Panc1 (cell line): Measurements from ENCODE around the gene MRPL40. TPM values are rescaled to one million over a fixed set of nuclear protein-coding genes. Genes with fewer than 3 reads are reported as not detected.

Experiments used
- ATAC-seq: fragments of 200-7000 bp; cut with Tn5 transposase; 2 replicates; pipeline ENCODE4 v1.9.1; 2020; ENCODE audit warnings: mild to moderate bottlenecking, moderate library complexity
- BruUV-seq: library from RNA; stranded (reverse); fragments of 400-500 nt; replicated peaks from 2 replicates; lab custom pipeline; 2021; lab: Mats Ljungman, UMichigan
- CTCF ChIA-PET: fragments of 300-600 bp; sonication (Branson Sonifier 250); formaldehyde crosslinking; loops from one replicate; lab custom pipeline; 2022; ENCODE audit warnings: antibody characterized with exemption; lab: Charles Lee
- POLR2A ChIA-PET: fragments of 300-600 bp; sonication (Branson Sonifier 250); formaldehyde crosslinking; loops from one replicate; lab custom pipeline; 2022; ENCODE audit warnings: antibody characterized with exemption; lab: Charles Lee
- DNase-seq: peaks from one replicate; pipeline ENCODE4 v3.0.0-alpha.2; 2010; ENCODE audit warnings: low read depth, low spot score
- H3K27ac ChIP-seq: 2 replicates; pipeline ENCODE4 v1.5.1; 2011; ENCODE audit warnings: mild to moderate bottlenecking, low read length, inconsistent platforms
- H3K27me3 ChIP-seq: fragments of 200-500 bp; sonication (Bioruptor generic); 2 replicates; pipeline ENCODE4 v1.6.0; 2014; ENCODE audit warnings: low read length, inconsistent platforms; ENCODE audit not compliant: control insufficient read depth, insufficient read depth
- H3K36me3 ChIP-seq: fragments of 200-500 bp; sonication (Bioruptor generic); 2 replicates; pipeline ENCODE4 v1.5.1; 2014; ENCODE audit warnings: inconsistent platforms, mild to moderate bottlenecking, low read length, moderate library complexity; ENCODE audit not compliant: control insufficient read depth, insufficient read depth
- H3K4me1 ChIP-seq: 2 replicates; pipeline ENCODE4 v1.5.1; 2011; ENCODE audit warnings: inconsistent platforms, mild to moderate bottlenecking, low read length, moderate library complexity; ENCODE audit not compliant: control insufficient read depth, insufficient read depth
- H3K4me3 ChIP-seq, 2 experiments: 2 replicates each; pipeline ENCODE4 v1.5.1; 2011 to 2012; ENCODE audit warnings: low read depth in 2 of 2, low read length in 2 of 2, mild to moderate bottlenecking in 2 of 2, inconsistent platforms in 1 of 2, moderate library complexity in 1 of 2
- H3K9me3 ChIP-seq: fragments of 200-500 bp; sonication (Bioruptor generic); 2 replicates; pipeline ENCODE4 v1.5.1; 2014; ENCODE audit warnings: low read depth, mild to moderate bottlenecking, inconsistent platforms, low read length, moderate library complexity; ENCODE audit not compliant: control insufficient read depth, insufficient read depth
- POLR2AphosphoS5 ChIP-seq: IDR thresholded peaks from 2 replicates; pipeline ENCODE4 v1.6.1; 2012; ENCODE audit warnings: mild to moderate bottlenecking, low read depth, low read length, moderate library complexity
- TCF7L2 ChIP-seq: IDR thresholded peaks from 2 replicates; pipeline ENCODE4 v1.6.1; 2011; ENCODE audit warnings: mild to moderate bottlenecking, low read depth, low read length, inconsistent platforms
- in situ Hi-C: cut with HindIII; loops from 2 replicates; pipeline ENCODE4 v1.10.0; 2016; ENCODE audit warnings: low sequenced_read_pairs, low pct_unique_long_range_greater_than_20kb
- intact Hi-C: fragments of 100-400 bp; cut with micrococcal nuclease; formaldehyde crosslinking; loops from one replicate; pipeline ENCODE4 v1.10.0; 2022; ENCODE audit not compliant: unreplicated experiment
- total RNA-seq: library from RNA; stranded (reverse); gene quantifications from one replicate; pipeline ENCODE4 v1.2.1, GENCODE V29; 2021; ENCODE audit not compliant: unreplicated experiment
- TF ChIP-seq, protein P1 (sequence below), 2 experiments: IDR thresholded peaks; 2 replicates each; pipeline ENCODE4 v1.6.1; 2011 to 2012; ENCODE audit warnings: low read depth in 2 of 2, control low read depth in 1 of 2, low read length in 1 of 2, mild to moderate bottlenecking in 1 of 2, moderate library complexity in 1 of 2; ENCODE audit not compliant: insufficient read depth in 1 of 2
- TF ChIP-seq, protein P2 (sequence below): fragments of 450-650 bp; IDR thresholded peaks from 2 replicates; pipeline ENCODE4 v1.5.1; 2017; ENCODE audit warnings: mild to moderate bottlenecking

Gene MRPL40
- total RNA-seq, 1 experiment from 2014 or later = 36.3 TPM

- no TSS peak for BruUV-seq
- CTCF ChIA-PET = no interaction called here
- ATAC-seq (no peak), DNase-seq (no peak)
- TF ChIP-seq POLR2AphosphoS5 = no peak
- TF ChIP-seq, protein P1, sequence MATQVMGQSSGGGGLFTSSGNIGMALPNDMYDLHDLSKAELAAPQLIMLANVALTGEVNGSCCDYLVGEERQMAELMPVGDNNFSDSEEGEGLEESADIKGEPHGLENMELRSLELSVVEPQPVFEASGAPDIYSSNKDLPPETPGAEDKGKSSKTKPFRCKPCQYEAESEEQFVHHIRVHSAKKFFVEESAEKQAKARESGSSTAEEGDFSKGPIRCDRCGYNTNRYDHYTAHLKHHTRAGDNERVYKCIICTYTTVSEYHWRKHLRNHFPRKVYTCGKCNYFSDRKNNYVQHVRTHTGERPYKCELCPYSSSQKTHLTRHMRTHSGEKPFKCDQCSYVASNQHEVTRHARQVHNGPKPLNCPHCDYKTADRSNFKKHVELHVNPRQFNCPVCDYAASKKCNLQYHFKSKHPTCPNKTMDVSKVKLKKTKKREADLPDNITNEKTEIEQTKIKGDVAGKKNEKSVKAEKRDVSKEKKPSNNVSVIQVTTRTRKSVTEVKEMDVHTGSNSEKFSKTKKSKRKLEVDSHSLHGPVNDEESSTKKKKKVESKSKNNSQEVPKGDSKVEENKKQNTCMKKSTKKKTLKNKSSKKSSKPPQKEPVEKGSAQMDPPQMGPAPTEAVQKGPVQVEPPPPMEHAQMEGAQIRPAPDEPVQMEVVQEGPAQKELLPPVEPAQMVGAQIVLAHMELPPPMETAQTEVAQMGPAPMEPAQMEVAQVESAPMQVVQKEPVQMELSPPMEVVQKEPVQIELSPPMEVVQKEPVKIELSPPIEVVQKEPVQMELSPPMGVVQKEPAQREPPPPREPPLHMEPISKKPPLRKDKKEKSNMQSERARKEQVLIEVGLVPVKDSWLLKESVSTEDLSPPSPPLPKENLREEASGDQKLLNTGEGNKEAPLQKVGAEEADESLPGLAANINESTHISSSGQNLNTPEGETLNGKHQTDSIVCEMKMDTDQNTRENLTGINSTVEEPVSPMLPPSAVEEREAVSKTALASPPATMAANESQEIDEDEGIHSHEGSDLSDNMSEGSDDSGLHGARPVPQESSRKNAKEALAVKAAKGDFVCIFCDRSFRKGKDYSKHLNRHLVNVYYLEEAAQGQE (IDR thresholded peaks at IDR 0.05; ENCODE audit: insufficient read depth in 1 of 2, low read depth in 2 of 2, low read length in 1 of 2) = no peak
- in situ Hi-C loops (no loop called here), intact Hi-C loops (no loop called here)
- H3K4me1 ChIP-seq = no peaks in the 10 kb centered on the region
- no peak overlapping the region for H3K4me3 ChIP-seq
- POLR2A ChIA-PET = no interaction called here
- H3K9me3 ChIP-seq = no peaks in the 10 kb centered on the region
- H3K36me3 ChIP-seq = peaks cover 17% of the 10 kb centered on the region
- no peaks in the 10 kb centered on the region for H3K27me3 ChIP-seq
- H3K27ac ChIP-seq = no peak overlapping the region
Observed at GRCh38 chr22:19469421-19469820, 37.1 kb downstream of the MRPL40 start.

GRCh38 chr22:19470010-19470409, 37.7 kb downstream of the MRPL40 start:
- POLR2A ChIA-PET = no interaction called here
- Histone ChIP-seq H3K36me3 (peaks cover 18% of the 10 kb centered on the region), H3K27me3 (no peaks in the 10 kb centered on the region), H3K4me1 (no peaks in the 10 kb centered on the region), H3K27ac (no peak overlapping the region), H3K4me3 (no peak overlapping the region), H3K9me3 (no peaks in the 10 kb centered on the region)
- in situ Hi-C loops (no loop called here), intact Hi-C loops (no loop called here)
- TF ChIP-seq, protein P2, sequence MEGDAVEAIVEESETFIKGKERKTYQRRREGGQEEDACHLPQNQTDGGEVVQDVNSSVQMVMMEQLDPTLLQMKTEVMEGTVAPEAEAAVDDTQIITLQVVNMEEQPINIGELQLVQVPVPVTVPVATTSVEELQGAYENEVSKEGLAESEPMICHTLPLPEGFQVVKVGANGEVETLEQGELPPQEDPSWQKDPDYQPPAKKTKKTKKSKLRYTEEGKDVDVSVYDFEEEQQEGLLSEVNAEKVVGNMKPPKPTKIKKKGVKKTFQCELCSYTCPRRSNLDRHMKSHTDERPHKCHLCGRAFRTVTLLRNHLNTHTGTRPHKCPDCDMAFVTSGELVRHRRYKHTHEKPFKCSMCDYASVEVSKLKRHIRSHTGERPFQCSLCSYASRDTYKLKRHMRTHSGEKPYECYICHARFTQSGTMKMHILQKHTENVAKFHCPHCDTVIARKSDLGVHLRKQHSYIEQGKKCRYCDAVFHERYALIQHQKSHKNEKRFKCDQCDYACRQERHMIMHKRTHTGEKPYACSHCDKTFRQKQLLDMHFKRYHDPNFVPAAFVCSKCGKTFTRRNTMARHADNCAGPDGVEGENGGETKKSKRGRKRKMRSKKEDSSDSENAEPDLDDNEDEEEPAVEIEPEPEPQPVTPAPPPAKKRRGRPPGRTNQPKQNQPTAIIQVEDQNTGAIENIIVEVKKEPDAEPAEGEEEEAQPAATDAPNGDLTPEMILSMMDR = no peak
- TF ChIP-seq TCF7L2 = no peak
- TF ChIP-seq POLR2AphosphoS5 = no peak
- TF ChIP-seq, protein P1 (IDR thresholded peaks at IDR 0.05; ENCODE audit: insufficient read depth in 1 of 2, low read depth in 2 of 2, low read length in 1 of 2) = no peak
- no TSS peak for BruUV-seq
- CTCF ChIA-PET = no interaction called here
- ATAC-seq (no peak), DNase-seq (no peak)
